SU-DHL-6 (cell line): ENCODE measurements around the gene TRIOBP.

Source experiments
- CTCF ChIP-seq: fragments of 200-600 bp; sonication (generic); IDR thresholded peaks from one replicate; pipeline ENCODE4 v1.5.1; 2017; ENCODE audit warnings: antibody characterized with exemption, mild to moderate bottlenecking, low read length, moderate library complexity; ENCODE audit not compliant: insufficient read depth, poor library complexity, severe bottlenecking
- EZH2phosphoT487 ChIP-seq: fragments of 200-600 bp; sonication (generic), shearing (Covaris generic); conservative IDR thresholded peaks from 2 replicates; pipeline ENCODE4 v1.6.1; 2018; ENCODE audit warnings: mild to moderate bottlenecking, antibody characterized with exemption, low read length, moderate library complexity, mixed read lengths

DNA sequence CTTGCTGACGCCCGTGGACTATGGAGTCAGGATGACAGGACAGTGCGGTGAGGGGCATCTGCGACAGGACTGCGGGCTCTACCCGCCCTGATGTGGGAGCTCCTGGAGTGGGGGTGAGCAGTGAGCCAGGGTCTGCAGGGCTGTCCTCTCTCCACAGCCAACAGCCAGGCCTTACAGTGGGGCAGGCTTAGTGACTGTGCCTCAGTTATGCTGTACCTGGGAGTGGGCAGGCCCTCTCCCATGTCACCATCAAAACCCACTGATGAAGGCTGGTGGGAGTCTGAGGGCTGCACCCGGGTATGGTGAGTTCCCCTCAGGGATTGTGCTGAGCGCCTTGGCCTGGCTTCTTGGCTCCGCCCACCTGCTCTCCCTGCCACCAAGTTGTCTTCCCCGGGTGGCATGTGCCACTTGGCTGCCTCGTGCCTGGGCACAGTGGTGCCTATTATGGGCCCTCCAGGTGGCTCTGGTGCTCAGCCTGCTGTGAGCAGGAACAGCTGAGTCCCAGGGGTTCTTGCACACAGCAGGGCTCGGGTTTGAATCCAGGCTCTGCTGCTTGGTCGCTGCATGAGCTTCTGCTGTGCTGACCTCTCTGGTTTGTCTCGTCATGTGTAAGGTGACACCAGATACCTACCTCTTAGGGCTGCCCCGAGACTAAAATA lies 4.1 kb upstream of the TRIOBP start:
- TF ChIP-seq CTCF (no peak), EZH2phosphoT487 (no peak)
